ENCODE measurements around the gene DIDO1. TPM values are rescaled to one million over a fixed set of nuclear protein-coding genes. Genes with fewer than 3 reads are reported as not detected.

The DIDO1 gene
- total and polyA plus RNA-seq, 2 of the 13 experiments (the other 11 are each of a cell fraction or from before 2014, with no cell fraction given) = 75.0 to 75.1 TPM

DNA sequence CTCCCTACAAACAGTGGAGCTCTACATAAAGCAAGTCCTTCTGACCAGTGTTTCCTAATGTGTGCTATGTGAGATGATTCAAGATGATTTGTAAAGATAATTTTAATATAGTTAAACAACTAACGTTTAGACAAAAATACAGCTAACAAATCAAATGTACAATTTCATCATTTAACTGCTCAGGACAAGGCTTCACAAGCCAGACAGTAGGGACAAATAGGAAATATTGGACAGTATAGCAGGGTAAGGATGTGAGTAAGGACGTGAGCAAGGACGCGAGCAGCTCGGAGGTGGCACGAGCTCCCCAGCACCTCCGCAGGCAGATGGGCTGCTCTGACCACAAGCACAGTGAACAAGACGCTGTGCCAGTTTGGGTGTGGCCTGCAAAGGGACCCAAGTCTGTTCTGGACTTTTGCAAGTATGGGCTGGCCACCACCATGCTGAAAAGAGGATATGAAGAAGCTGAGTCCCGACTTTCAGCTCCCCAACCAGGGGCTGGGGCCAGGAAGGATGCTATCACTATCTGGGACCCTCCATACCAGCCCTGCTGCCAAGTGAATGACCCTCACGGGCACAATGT, 14.5 kb downstream of the DIDO1 start (continued):
- TF ChIP-seq ZNF724P (CRISPR knock-in tag; IDR thresholded peaks at IDR 0.05; ENCODE audit: borderline replicate concordance) (0 out of 2 replicates have a peak, but pooled peaks have one; percentile 61), ZBTB2 (CRISPR knock-in tag; IDR thresholded peaks at IDR 0.05; ENCODE audit: low read depth) (no peak), NFIB (CRISPR knock-in tag; IDR thresholded peaks at IDR 0.05; ENCODE audit: borderline replicate concordance) (no peak), DNMT1 (CRISPR knock-in tag; IDR thresholded peaks at IDR 0.05) (0 out of 2 replicates have a peak, but pooled peaks have one; percentile 49), ZNF446 (CRISPR knock-in tag; IDR thresholded peaks at IDR 0.05) (0 out of 2 replicates have a peak, but pooled peaks have one; percentile 8), CBX5 (CRISPR knock-in tag; IDR thresholded peaks at IDR 0.05; ENCODE audit: borderline replicate concordance) (0 out of 2 replicates have a peak, but pooled peaks have one; percentile 25), ZNF367 (CRISPR knock-in tag; IDR thresholded peaks at IDR 0.05; ENCODE audit: borderline replicate concordance) (no peak), ZNF883 (CRISPR knock-in tag; IDR thresholded peaks at IDR 0.05; ENCODE audit: not compliant biosample characterization) (no peak), CSRNP1 (CRISPR knock-in tag; IDR thresholded peaks at IDR 0.05) (0 out of 2 replicates have a peak, but pooled peaks have one; percentile 32), ZNF501 (CRISPR knock-in tag; IDR thresholded peaks at IDR 0.05) (no peak), SMAD1 (CRISPR knock-in tag; IDR thresholded peaks at IDR 0.05; ENCODE audit: borderline replicate concordance, low read depth) (no peak), ZNF264 (CRISPR knock-in tag; IDR thresholded peaks at IDR 0.05) (no peak), BHLHE40 (IDR thresholded peaks at IDR 0.05; ENCODE audit: low read length) (no peak), NPAS2 (CRISPR knock-in tag; IDR thresholded peaks at IDR 0.05; ENCODE audit: borderline replicate concordance) (peak; percentile 61; the same call in 1 of the 2 replicates), MEF2D (CRISPR knock-in tag; IDR thresholded peaks at IDR 0.05) (no peak)

Data from HepG2 (cell line).